KBM-7 (cell line): Measurements from ENCODE around the gene SMAD3.

Source experiments
- DNase-seq: peaks from one replicate; pipeline ENCODE4 v3.0.0-alpha.2; 2015
- in situ Hi-C: fragments of 300-500 bp; cut with MboI; formaldehyde crosslinking; loops from 2 replicates; pipeline ENCODE4 v1.14.3; 2020; ENCODE audit warnings: low sequenced_read_pairs, low pct_unique_long_range_greater_than_20kb, mixed read lengths

The SMAD3 gene

GRCh38 chr15:67196672-67197363 lies 131.4 kb downstream of the SMAD3 start:
- in situ Hi-C loops = no loop called here
- DNase-seq = no peak

- in situ Hi-C loops = no loop called here
- DNase-seq = no peak
Observed at GRCh38 chr15:67197364-67197695, 131.9 kb downstream of the SMAD3 start.

GRCh38 chr15:67198157-67198754 lies 132.9 kb downstream of the SMAD3 start:
- no peak for DNase-seq
- in situ Hi-C loops = no loop called here

GRCh38 chr15:67199391-67199790 lies 134.0 kb downstream of the SMAD3 start:
- in situ Hi-C loops = no loop called here
- DNase-seq = no peak

GRCh38 chr15:67199881-67200763 lies 134.7 kb downstream of the SMAD3 start:
- no peak for DNase-seq
- in situ Hi-C loops = no loop called here

- DNase-seq = peak; percentile 75
- in situ Hi-C loops = no loop called here
Observed at GRCh38 chr15:67201136-67201535, 135.7 kb downstream of the SMAD3 start.

GRCh38 chr15:67202091-67202490 lies 136.7 kb downstream of the SMAD3 start:
- DNase-seq = no peak
- in situ Hi-C loops = no loop called here

GRCh38 chr15:67202991-67203390 lies 137.6 kb downstream of the SMAD3 start:
- no peak for DNase-seq
- in situ Hi-C loops = no loop called here

GRCh38 chr15:67207555-67208207 lies 142.3 kb downstream of the SMAD3 start:
- no peak for DNase-seq
- in situ Hi-C loops = no loop called here

- in situ Hi-C loops = no loop called here
Observed at GRCh38 chr15:67208396-67208795, 143.0 kb downstream of the SMAD3 start.

GRCh38 chr15:67210555-67211168 lies 145.3 kb downstream of the SMAD3 start:
- in situ Hi-C loops = no loop called here

More at GRCh38 chr15:67208396-67208795, 143.0 kb downstream of the SMAD3 start:
- no peak for DNase-seq

GRCh38 chr15:67212684-67213367 lies 147.4 kb downstream of the SMAD3 start:
- DNase-seq = no peak
- in situ Hi-C loops = no loop called here

More at GRCh38 chr15:67210555-67211168, 145.3 kb downstream of the SMAD3 start:
- no peak for DNase-seq

GRCh38 chr15:67215102-67215501 lies 149.7 kb downstream of the SMAD3 start:
- DNase-seq = no peak
- in situ Hi-C loops = no loop called here

- peak; percentile 29 for DNase-seq
- in situ Hi-C loops = no loop called here
Observed at GRCh38 chr15:67216859-67217258, 151.5 kb downstream of the SMAD3 start.

GRCh38 chr15:67218428-67218827 lies 153.0 kb downstream of the SMAD3 start:
- DNase-seq = no peak
- in situ Hi-C loops = no loop called here

- in situ Hi-C loops = no loop called here
- no peak for DNase-seq
Observed at GRCh38 chr15:67219288-67219687, 153.9 kb downstream of the SMAD3 start.

GRCh38 chr15:67224889-67225288 lies 159.5 kb downstream of the SMAD3 start:
- in situ Hi-C loops = no loop called here
- DNase-seq = no peak

GRCh38 chr15:67225336-67225735 lies 159.9 kb downstream of the SMAD3 start:
- no peak for DNase-seq
- in situ Hi-C loops = no loop called here

- in situ Hi-C loops = no loop called here
- DNase-seq = no peak
Observed at GRCh38 chr15:67227431-67227830, 162.0 kb downstream of the SMAD3 start.
